ENCODE measurements around the gene SMLR1.

The SMLR1 gene

GRCh38 chr6:130824978-130825694 is 2.1 kb upstream of the SMLR1 start:
- no peak overlapping the region for H3K4me3 ChIP-seq (ENCODE audit: low read depth in 1 of 5, low read length in 5 of 5)
- no peaks in the 10 kb centered on the region for H3K9me3 ChIP-seq (ENCODE audit: control insufficient read depth in 5 of 5, low read length in 5 of 5)
- H3K36me3 ChIP-seq (ENCODE audit: control insufficient read depth in 5 of 5, insufficient read depth in 5 of 5, low read length in 5 of 5), result no peaks in the 10 kb centered on the region
- H3K27me3 ChIP-seq (ENCODE audit: control insufficient read depth in 5 of 5, insufficient read depth in 4 of 5, low read length in 5 of 5), result no peaks in the 10 kb centered on the region
- no peak overlapping the region for H3K27ac ChIP-seq (ENCODE audit: low read depth, low read length)
- peaks cover 0 to 4% (median 0%) of the 10 kb centered on the region in 5 donors for H3K4me1 ChIP-seq (ENCODE audit: control insufficient read depth in 5 of 5, insufficient read depth in 5 of 5, low read length in 5 of 5)
- H3K9ac ChIP-seq (ENCODE audit: low read length in 5 of 5), result no peak overlapping the region

GRCh38 chr6:130825772-130826441 is 1.3 kb upstream of the SMLR1 start:
- Histone ChIP-seq H3K27me3 (ENCODE audit: control insufficient read depth in 5 of 5, insufficient read depth in 4 of 5, low read length in 5 of 5) (no peaks in the 10 kb centered on the region), H3K9me3 (ENCODE audit: control insufficient read depth in 5 of 5, low read length in 5 of 5) (no peaks in the 10 kb centered on the region), H3K4me3 (ENCODE audit: low read depth in 1 of 5, low read length in 5 of 5) (no peak overlapping the region), H3K36me3 (ENCODE audit: control insufficient read depth in 5 of 5, insufficient read depth in 5 of 5, low read length in 5 of 5) (no peaks in the 10 kb centered on the region), H3K27ac (ENCODE audit: low read depth, low read length) (no peak overlapping the region), H3K9ac (ENCODE audit: low read length in 5 of 5) (no peak overlapping the region), H3K4me1 (ENCODE audit: control insufficient read depth in 5 of 5, insufficient read depth in 5 of 5, low read length in 5 of 5) (peaks cover 0 to 4% (median 0%) of the 10 kb centered on the region in 5 donors)

- no peak overlapping the region for H3K4me3 ChIP-seq (ENCODE audit: low read depth in 1 of 5, low read length in 5 of 5)
- peaks cover 0 to 2% (median 0%) of the 10 kb centered on the region in 5 donors for H3K36me3 ChIP-seq (ENCODE audit: control insufficient read depth in 5 of 5, insufficient read depth in 5 of 5, low read length in 5 of 5)
- H3K9ac ChIP-seq (ENCODE audit: low read length in 5 of 5), result no peak overlapping the region
- H3K4me1 ChIP-seq (ENCODE audit: control insufficient read depth in 5 of 5, insufficient read depth in 5 of 5, low read length in 5 of 5), result peaks cover 0 to 4% (median 0%) of the 10 kb centered on the region in 5 donors
- no peaks in the 10 kb centered on the region for H3K27me3 ChIP-seq (ENCODE audit: control insufficient read depth in 5 of 5, insufficient read depth in 4 of 5, low read length in 5 of 5)
- no peaks in the 10 kb centered on the region for H3K9me3 ChIP-seq (ENCODE audit: control insufficient read depth in 5 of 5, low read length in 5 of 5)
- H3K27ac ChIP-seq (ENCODE audit: low read depth, low read length), result no peak overlapping the region
Measured at GRCh38 chr6:130826442-130827246, 562 bp upstream of the SMLR1 start.

- H3K4me3 ChIP-seq (ENCODE audit: low read depth in 1 of 5, low read length in 5 of 5), result no peak overlapping the region
- no peaks in the 10 kb centered on the region for H3K27me3 ChIP-seq (ENCODE audit: control insufficient read depth in 5 of 5, insufficient read depth in 4 of 5, low read length in 5 of 5)
- peaks cover 0 to 4% (median 0%) of the 10 kb centered on the region in 5 donors for H3K4me1 ChIP-seq (ENCODE audit: control insufficient read depth in 5 of 5, insufficient read depth in 5 of 5, low read length in 5 of 5)
- H3K36me3 ChIP-seq (ENCODE audit: control insufficient read depth in 5 of 5, insufficient read depth in 5 of 5, low read length in 5 of 5), result peaks cover 0 to 5% (median 0%) of the 10 kb centered on the region in 5 donors
- H3K9ac ChIP-seq (ENCODE audit: low read length in 5 of 5), result no peak overlapping the region
- H3K27ac ChIP-seq (ENCODE audit: low read depth, low read length), result no peak overlapping the region
- H3K9me3 ChIP-seq (ENCODE audit: control insufficient read depth in 5 of 5, low read length in 5 of 5), result no peaks in the 10 kb centered on the region
Measured at GRCh38 chr6:130829333-130829910, 2.2 kb downstream of the SMLR1 start.

- H3K4me1 ChIP-seq (ENCODE audit: control insufficient read depth in 5 of 5, insufficient read depth in 5 of 5, low read length in 5 of 5), result peaks cover 0 to 9% (median 0%) of the 10 kb centered on the region in 5 donors
- no peak overlapping the region for H3K27ac ChIP-seq (ENCODE audit: low read depth, low read length)
- H3K9me3 ChIP-seq (ENCODE audit: control insufficient read depth in 5 of 5, low read length in 5 of 5), result no peaks in the 10 kb centered on the region
- H3K9ac ChIP-seq (ENCODE audit: low read length in 5 of 5), result no peak overlapping the region
- H3K27me3 ChIP-seq (ENCODE audit: control insufficient read depth in 5 of 5, insufficient read depth in 4 of 5, low read length in 5 of 5), result no peaks in the 10 kb centered on the region
- no peak overlapping the region for H3K4me3 ChIP-seq (ENCODE audit: low read depth in 1 of 5, low read length in 5 of 5)
- H3K36me3 ChIP-seq (ENCODE audit: control insufficient read depth in 5 of 5, insufficient read depth in 5 of 5, low read length in 5 of 5), result peaks cover 0 to 5% (median 0%) of the 10 kb centered on the region in 5 donors
Measured at GRCh38 chr6:130831607-130832006, 4.4 kb downstream of the SMLR1 start.

GRCh38 chr6:130833569-130833968 is 6.4 kb downstream of the SMLR1 start:
- H3K4me3 ChIP-seq (ENCODE audit: low read depth in 1 of 5, low read length in 5 of 5), result no peak overlapping the region
- no peaks in the 10 kb centered on the region for H3K27me3 ChIP-seq (ENCODE audit: control insufficient read depth in 5 of 5, insufficient read depth in 4 of 5, low read length in 5 of 5)
- H3K36me3 ChIP-seq (ENCODE audit: control insufficient read depth in 5 of 5, insufficient read depth in 5 of 5, low read length in 5 of 5), result peaks cover 0 to 5% (median 0%) of the 10 kb centered on the region in 5 donors
- no peaks in the 10 kb centered on the region for H3K9me3 ChIP-seq (ENCODE audit: control insufficient read depth in 5 of 5, low read length in 5 of 5)
- no peak overlapping the region for H3K27ac ChIP-seq (ENCODE audit: low read depth, low read length)
- H3K4me1 ChIP-seq (ENCODE audit: control insufficient read depth in 5 of 5, insufficient read depth in 5 of 5, low read length in 5 of 5), result peaks cover 0 to 10% (median 5%) of the 10 kb centered on the region in 5 donors
- no peak overlapping the region for H3K9ac ChIP-seq (ENCODE audit: low read length in 5 of 5)

- Histone ChIP-seq H3K27me3 (ENCODE audit: control insufficient read depth in 5 of 5, insufficient read depth in 4 of 5, low read length in 5 of 5) (no peaks in the 10 kb centered on the region), H3K9ac (ENCODE audit: low read length in 5 of 5) (no peak overlapping the region), H3K9me3 (ENCODE audit: control insufficient read depth in 5 of 5, low read length in 5 of 5) (no peaks in the 10 kb centered on the region), H3K36me3 (ENCODE audit: control insufficient read depth in 5 of 5, insufficient read depth in 5 of 5, low read length in 5 of 5) (peaks cover 0 to 5% (median 0%) of the 10 kb centered on the region in 5 donors), H3K4me3 (ENCODE audit: low read depth in 1 of 5, low read length in 5 of 5) (no peak overlapping the region), H3K4me1 (ENCODE audit: control insufficient read depth in 5 of 5, insufficient read depth in 5 of 5, low read length in 5 of 5) (peaks cover 0 to 21% (median 9%) of the 10 kb centered on the region in 5 donors), H3K27ac (ENCODE audit: low read depth, low read length) (no peak overlapping the region)
Measured at GRCh38 chr6:130834482-130835251, 7.5 kb downstream of the SMLR1 start.

GRCh38 chr6:130836055-130836640 is 8.9 kb downstream of the SMLR1 start:
- Histone ChIP-seq H3K27me3 (ENCODE audit: control insufficient read depth in 5 of 5, insufficient read depth in 4 of 5, low read length in 5 of 5) (no peaks in the 10 kb centered on the region), H3K4me3 (ENCODE audit: low read depth in 1 of 5, low read length in 5 of 5) (no peak overlapping the region), H3K4me1 (ENCODE audit: control insufficient read depth in 5 of 5, insufficient read depth in 5 of 5, low read length in 5 of 5) (peaks cover 0 to 30% (median 13%) of the 10 kb centered on the region in 5 donors), H3K36me3 (ENCODE audit: control insufficient read depth in 5 of 5, insufficient read depth in 5 of 5, low read length in 5 of 5) (peaks cover 0 to 5% (median under 1%) of the 10 kb centered on the region in 5 donors), H3K9ac (ENCODE audit: low read length in 5 of 5) (no peak overlapping the region), H3K9me3 (ENCODE audit: control insufficient read depth in 5 of 5, low read length in 5 of 5) (no peaks in the 10 kb centered on the region), H3K27ac (ENCODE audit: low read depth, low read length) (no peak overlapping the region)

GRCh38 chr6:130837067-130837466 is 9.9 kb downstream of the SMLR1 start:
- Histone ChIP-seq H3K36me3 (ENCODE audit: control insufficient read depth in 5 of 5, insufficient read depth in 5 of 5, low read length in 5 of 5) (peaks cover 0 to 5% (median 3%) of the 10 kb centered on the region in 5 donors), H3K27ac (ENCODE audit: low read depth, low read length) (no peak overlapping the region), H3K27me3 (ENCODE audit: control insufficient read depth in 5 of 5, insufficient read depth in 4 of 5, low read length in 5 of 5) (no peaks in the 10 kb centered on the region), H3K4me3 (ENCODE audit: low read depth in 1 of 5, low read length in 5 of 5) (no peak overlapping the region), H3K4me1 (ENCODE audit: control insufficient read depth in 5 of 5, insufficient read depth in 5 of 5, low read length in 5 of 5) (peaks cover 0 to 33% (median 13%) of the 10 kb centered on the region in 5 donors), H3K9me3 (ENCODE audit: control insufficient read depth in 5 of 5, low read length in 5 of 5) (no peaks in the 10 kb centered on the region), H3K9ac (ENCODE audit: low read length in 5 of 5) (no peak overlapping the region)
